EH (cell line): ENCODE results near the gene PDE4D.
"Not testable (repeated sequence)": the region's sequence is repeated elsewhere in the genome, so short reads cannot be mapped to it uniquely, and the experiment has no call there.

ENCODE experiments used
- DNase-seq: peaks from one replicate; pipeline ENCODE4 v3.0.0-alpha.2; 2015; ENCODE audit warnings: low read depth

Gene PDE4D

GRCh38 chr5:59768152-59769040 lies 125.1 kb downstream of the PDE4D start:
- peak; percentile 67 for DNase-seq

- no peak for DNase-seq
These were observed 125.8 kb downstream of the PDE4D start for GRCh38 chr5:59767681-59768151.

- DNase-seq: no peak
These were observed 126.3 kb downstream of the PDE4D start for GRCh38 chr5:59767211-59767605.

- DNase-seq: no peak
These were observed 126.9 kb downstream of the PDE4D start for GRCh38 chr5:59766427-59767210.

GRCh38 chr5:59765446-59765845 lies 128.1 kb downstream of the PDE4D start:
- DNase-seq: no peak

GRCh38 chr5:59764361-59764760 lies 129.2 kb downstream of the PDE4D start:
- no peak for DNase-seq

- DNase-seq: no peak
These were observed 130.0 kb downstream of the PDE4D start for GRCh38 chr5:59763541-59763940.

- not testable (repeated sequence) for DNase-seq
These were observed 131.3 kb downstream of the PDE4D start for GRCh38 chr5:59762232-59762631.

GRCh38 chr5:59760785-59761348 lies 132.7 kb downstream of the PDE4D start:
- peak; percentile 58 for DNase-seq

GRCh38 chr5:59759600-59760351 lies 133.8 kb downstream of the PDE4D start:
- no peak for DNase-seq

GRCh38 chr5:59758566-59758965 lies 135.0 kb downstream of the PDE4D start:
- no peak for DNase-seq

GRCh38 chr5:59757442-59757841 lies 136.1 kb downstream of the PDE4D start:
- no peak for DNase-seq

- DNase-seq: no peak
These were observed 137.0 kb downstream of the PDE4D start for GRCh38 chr5:59756373-59757035.

- DNase-seq: no peak
These were observed 138.1 kb downstream of the PDE4D start for GRCh38 chr5:59755476-59755875.

- no peak for DNase-seq
These were observed 139.9 kb downstream of the PDE4D start for GRCh38 chr5:59753599-59753998.

GRCh38 chr5:59749782-59750520 lies 143.6 kb downstream of the PDE4D start:
- DNase-seq: peak; percentile 43

GRCh38 chr5:59748036-59748663 lies 145.4 kb downstream of the PDE4D start:
- not testable (repeated sequence) for DNase-seq

GRCh38 chr5:59746241-59746765 lies 147.2 kb downstream of the PDE4D start:
- peak; percentile 57 for DNase-seq

GRCh38 chr5:59745415-59745863 lies 148.1 kb downstream of the PDE4D start:
- DNase-seq: no peak

- DNase-seq: peak; percentile 25
These were observed 149.0 kb downstream of the PDE4D start for GRCh38 chr5:59744531-59744992.
